Common myeloid progenitor, CD34-positive (primary cell): Measurements from ENCODE around the gene GSX2.

Experiments used
- CTCF ChIA-PET: fragments of 350-600 bp; sonication (Branson Sonifier 250); formaldehyde crosslinking; loops from one replicate; lab custom pipeline; 2021; ENCODE audit warnings: antibody characterized with exemption; lab: Charles Lee
- POLR2A ChIA-PET: fragments of 350-600 bp; sonication (Branson Sonifier 250); formaldehyde crosslinking; loops from one replicate; lab custom pipeline; 2021; ENCODE audit warnings: antibody characterized with exemption; lab: Charles Lee
- DNase-seq, 3 donors: peaks; one replicate each; pipeline versions ENCODE4 v3.0.0 to v3.0.0-alpha.2; 2013
- H3K27ac ChIP-seq, 2 experiments: 1 replicate in 1 of 2; 2 replicates in 1 of 2; pipeline ENCODE4 v1.7.0; 2013; ENCODE audit warnings: inconsistent platforms in 2 of 2, low read length in 2 of 2, mild to moderate bottlenecking in 2 of 2, low read depth in 1 of 2, moderate library complexity in 1 of 2; ENCODE audit not compliant: severe bottlenecking in 2 of 2, insufficient read depth in 1 of 2, poor library complexity in 1 of 2
- H3K27me3 ChIP-seq, 5 experiments: replicated peaks in 2 of 5; 1 replicate in 3 of 5; 2 replicates in 2 of 5; pipeline versions ENCODE4 v1.6.1 to v1.7.0; 2013; ENCODE audit warnings: low read length in 4 of 5, mild to moderate bottlenecking in 2 of 5, moderate library complexity in 2 of 5, inconsistent platforms in 1 of 5; ENCODE audit not compliant: insufficient read depth in 5 of 5, control insufficient read depth in 4 of 5
- H3K36me3 ChIP-seq, 4 experiments: 1 replicate in 2 of 4; 2 replicates in 2 of 4; pipeline versions ENCODE4 v1.6.1 to v1.7.0; 2013; ENCODE audit warnings: low read length in 3 of 4, control low read depth in 1 of 4, mild to moderate bottlenecking in 1 of 4; ENCODE audit not compliant: control insufficient read depth in 4 of 4, insufficient read depth in 4 of 4
- H3K4me1 ChIP-seq, 4 experiments: 1 replicate in 3 of 4; 2 replicates in 1 of 4; pipeline versions ENCODE4 v1.6.1 to v1.7.1; 2013; ENCODE audit warnings: low read length in 3 of 4, mild to moderate bottlenecking in 3 of 4, control low read depth in 1 of 4, inconsistent platforms in 1 of 4, moderate library complexity in 1 of 4; ENCODE audit not compliant: control insufficient read depth in 4 of 4, insufficient read depth in 4 of 4; ENCODE audit errors: control extremely low read depth in 1 of 4
- H3K4me3 ChIP-seq, 7 experiments: 1 replicate in 4 of 7; 2 replicates in 3 of 7; pipeline versions ENCODE4 v1.5.1 to v1.7.0; 2013; ENCODE audit warnings: mild to moderate bottlenecking in 7 of 7, low read length in 6 of 7, moderate library complexity in 6 of 7, inconsistent platforms in 2 of 7, low read depth in 2 of 7, control low read depth in 1 of 7; ENCODE audit not compliant: insufficient read depth in 4 of 7, control insufficient read depth in 1 of 7; ENCODE audit errors: extremely low read depth in 1 of 7
- H3K9me3 ChIP-seq, 5 experiments: 1 replicate in 4 of 5; 2 replicates in 1 of 5; pipeline versions ENCODE4 v1.6.1 to v1.7.1; 2013; ENCODE audit warnings: low read length in 4 of 5, mild to moderate bottlenecking in 2 of 5, inconsistent platforms in 1 of 5, low read depth in 1 of 5, moderate library complexity in 1 of 5; ENCODE audit not compliant: control insufficient read depth in 4 of 5, insufficient read depth in 2 of 5; ENCODE audit errors: control extremely low read depth in 1 of 5
- WGBS: methylation state at CpG from one replicate; pipeline ENCODE4 v1.1.5; 2013; ENCODE audit not compliant: insufficient coverage; 5-methylcytosine and 5-hydroxymethylcytosine counted together

GSX2 gene

GRCh38 chr4:54090404-54090803 is 9.6 kb upstream of the GSX2 start:
- Histone ChIP-seq H3K27ac (no peak overlapping the region), H3K9me3 (no peaks in the 10 kb centered on the region), H3K36me3 (no peaks in the 10 kb centered on the region), H3K4me3 (no peak overlapping the region), H3K27me3 (peaks cover 10 to 58% (median 43%) of the 10 kb centered on the region in 5 experiments), H3K4me1 (peaks cover 4 to 26% (median 20%) of the 10 kb centered on the region in 4 experiments)
- WGBS, result 100% methylated on average over 5 of the region's 8 CpGs
- POLR2A ChIA-PET, result no interaction called here
- DNase-seq, result no peak
- CTCF ChIA-PET, result interaction anchor here (1.1 to 1.4 kb wide), 4 partner anchors 17 to 136 kb away, joined by 3 read pairs; no protein-coding TSS in a partner anchor

GRCh38 chr4:54090804-54091623 is 8.9 kb upstream of the GSX2 start:
- no peaks in the 10 kb centered on the region for H3K9me3 ChIP-seq
- no peak for DNase-seq
- no peaks in the 10 kb centered on the region for H3K36me3 ChIP-seq
- H3K4me1 ChIP-seq, result peaks cover 4 to 26% (median 20%) of the 10 kb centered on the region in 4 experiments
- H3K27me3 ChIP-seq, result peaks cover 10 to 64% (median 49%) of the 10 kb centered on the region in 5 experiments
- peak overlapping the region in 5 of 7 experiments; percentile 56 to 74 (median 62) for H3K4me3 ChIP-seq
- 27% methylated on average over 21 of the region's 27 CpGs for WGBS
- POLR2A ChIA-PET, result no interaction called here
- H3K27ac ChIP-seq, result no peak overlapping the region
- CTCF ChIA-PET, result interaction anchor here (1.1 to 1.4 kb wide), 3 partner anchors 17 to 106 kb away, joined by 3 read pairs; no protein-coding TSS in a partner anchor

GRCh38 chr4:54091637-54092404 is 8.1 kb upstream of the GSX2 start:
- Histone ChIP-seq H3K36me3 (no peaks in the 10 kb centered on the region), H3K27me3 (peaks cover 15 to 72% (median 55%) of the 10 kb centered on the region in 5 experiments), H3K4me3 (peak overlapping the region in 6 of 7 experiments; percentile 46 to 74 (median 61)), H3K9me3 (no peaks in the 10 kb centered on the region), H3K27ac (no peak overlapping the region), H3K4me1 (peaks cover 4 to 26% (median 20%) of the 10 kb centered on the region in 4 experiments)
- 0% methylated on average over 38 of the region's 48 CpGs for WGBS
- DNase-seq, result peak; percentile 72 to 81 (median 80)
- POLR2A ChIA-PET, result no interaction called here
- CTCF ChIA-PET, result interaction anchor here (1.2 kb wide), 1 partner anchor 22 kb away, joined by 3 read pairs; no protein-coding TSS in a partner anchor

- POLR2A ChIA-PET, result no interaction called here
- Histone ChIP-seq H3K4me3 (peak overlapping the region in 5 of 7 experiments; percentile 56 to 74 (median 62)), H3K27me3 (peaks cover 18 to 80% (median 58%) of the 10 kb centered on the region in 5 experiments), H3K4me1 (peaks cover 4 to 26% (median 20%) of the 10 kb centered on the region in 4 experiments), H3K9me3 (no peaks in the 10 kb centered on the region), H3K27ac (no peak overlapping the region), H3K36me3 (no peaks in the 10 kb centered on the region)
- peak in 1 of 3 donors; percentile 54 for DNase-seq
- CTCF ChIA-PET, result interaction anchor here (0.7 to 1.1 kb wide), 4 partner anchors 7 to 1431 kb away, joined by 3 to 5 read pairs (median 3); no protein-coding TSS in a partner anchor
- WGBS, result 12% methylated on average over 10 of the region's 13 CpGs
Observed at GRCh38 chr4:54092405-54093323, 7.3 kb upstream of the GSX2 start.

- Histone ChIP-seq H3K36me3 (no peaks in the 10 kb centered on the region), H3K4me1 (peaks cover 4 to 26% (median 20%) of the 10 kb centered on the region in 4 experiments), H3K27ac (no peak overlapping the region), H3K9me3 (no peaks in the 10 kb centered on the region), H3K27me3 (peaks cover 23 to 87% (median 66%) of the 10 kb centered on the region in 5 experiments), H3K4me3 (peak overlapping the region in 1 of 7 experiments; percentile 37)
- POLR2A ChIA-PET, result no interaction called here
- 6% methylated on average over 31 of the region's 37 CpGs for WGBS
- DNase-seq, result peak in 2 of 3 donors; percentile 58 to 59
- CTCF ChIA-PET, result interaction anchor here (0.7 to 1.1 kb wide), 4 partner anchors 8 to 1431 kb away, joined by 3 to 5 read pairs (median 3); no protein-coding TSS in a partner anchor
Observed at GRCh38 chr4:54093324-54094240, 6.4 kb upstream of the GSX2 start.
